K562 (cell line): ENCODE measurements around the gene TBL1X. TPM values are rescaled to one million over a fixed set of nuclear protein-coding genes. Genes with fewer than 3 reads are reported as not detected.

Source experiments
- ATAC-seq: fragments of 200-7000 bp; cut with Tn5 transposase; 3 replicates; pipeline ENCODE4 v1.9.1; 2020; ENCODE audit warnings: moderate library complexity
- BruUV-seq: library from RNA; stranded (reverse); fragments of 400-500 nt; replicated peaks from 2 replicates; lab custom pipeline; 2021; lab: Mats Ljungman, UMichigan
- CTCF ChIA-PET: fragments of 300-600 bp; formaldehyde crosslinking; extraction: SDS; loops from one replicate; lab custom pipeline; 2021; ENCODE audit warnings: low intra/inter-chr PET ratio; lab: Yijun Ruan, JAX
- POLR2A ChIA-PET: fragments of 300-600, 350-650 bp; sonication (Branson Sonifier 250); formaldehyde crosslinking; extraction: SDS; loops from one replicate; lab custom pipeline; 2021; ENCODE audit warnings: antibody characterized with exemption, inconsistent platforms; lab: Yijun Ruan, JAX
- DNase-seq, 4 experiments: peaks; one replicate each; pipeline versions ENCODE4 v3.0.0 to v3.0.0-alpha.2; 2011 to 2018; ENCODE audit warnings: low spot score in 3 of 4, mixed read lengths in 3 of 4; ENCODE audit errors: extremely low read depth in 1 of 4
- FAIRE-seq: peaks from 2 replicates; lab custom pipeline; 2011; peaks lifted over from hg19 to GRCh38; lab: Jason Lieb, UNC
- H2AFZ ChIP-seq: 2 replicates; pipeline ENCODE4 v1.6.0; 2011; ENCODE audit warnings: low read depth, low read length, control low read depth, inconsistent platforms
- H3K27ac ChIP-seq: fragments of 200-600 bp; 3 replicates; pipeline ENCODE4 v1.8.0; 2011; ENCODE audit warnings: low read depth, mild to moderate bottlenecking, control low read depth, inconsistent platforms, low read length, moderate library complexity, mixed read lengths; ENCODE audit errors: extremely low read depth
- H3K27me3 ChIP-seq, 2 experiments: fragments of 300-600 bp in 1 of 2; 2 replicates in 1 of 2; 3 replicates in 1 of 2; pipeline versions ENCODE4 v1.6.0 to v1.8.0; 2011; ENCODE audit warnings: inconsistent platforms in 2 of 2, low read length in 2 of 2, mild to moderate bottlenecking in 1 of 2, mixed read lengths in 1 of 2, moderate library complexity in 1 of 2; ENCODE audit not compliant: control insufficient read depth in 2 of 2, insufficient read depth in 2 of 2
- H3K36me3 ChIP-seq: fragments of 300-600 bp; 3 replicates; pipeline ENCODE4 v1.8.0; 2011; ENCODE audit warnings: mild to moderate bottlenecking, low read length, inconsistent platforms; ENCODE audit not compliant: control insufficient read depth, insufficient read depth
- H3K4me1 ChIP-seq, 2 experiments: fragments of 200-600 bp in 1 of 2; replicated peaks in 1 of 2; 2 replicates in 1 of 2; 3 replicates in 1 of 2; pipeline versions ENCODE4 v1.5.1 to v1.8.0; 2011; ENCODE audit warnings: inconsistent platforms in 2 of 2, low read length in 2 of 2, mild to moderate bottlenecking in 1 of 2, mixed read lengths in 1 of 2, moderate library complexity in 1 of 2; ENCODE audit not compliant: control insufficient read depth in 2 of 2, insufficient read depth in 2 of 2
- H3K4me2 ChIP-seq: 2 replicates; pipeline ENCODE4 v1.6.1; 2011; ENCODE audit warnings: low read length, control low read depth, inconsistent platforms, mixed read lengths; ENCODE audit not compliant: insufficient read depth
- H3K4me3 ChIP-seq: fragments of 200-600 bp; sonication (generic), shearing (Covaris generic); 2 replicates; pipeline ENCODE4 v1.5.1; 2016; ENCODE audit warnings: control low read depth, inconsistent platforms
- H3K79me2 ChIP-seq: fragments of 200-600 bp; 3 replicates; pipeline ENCODE4 v1.8.0; 2011; ENCODE audit warnings: low read length, inconsistent platforms; ENCODE audit not compliant: control insufficient read depth, insufficient read depth
- H3K9ac ChIP-seq, 2 experiments: 2 replicates each; pipeline versions ENCODE4 v1.6.0 to v1.6.1; 2011; ENCODE audit warnings: low read depth in 2 of 2, low read length in 2 of 2, control low read depth in 1 of 2, inconsistent platforms in 1 of 2, mild to moderate bottlenecking in 1 of 2, mixed read lengths in 1 of 2; ENCODE audit not compliant: insufficient read depth in 1 of 2
- H3K9me1 ChIP-seq: one replicate; pipeline ENCODE4 v1.6.0; 2011; ENCODE audit warnings: inconsistent platforms, mild to moderate bottlenecking, low read length, moderate library complexity; ENCODE audit not compliant: control insufficient read depth, insufficient read depth
- H3K9me3 ChIP-seq: replicated peaks from 2 replicates; pipeline ENCODE4 v1.5.1; 2011; ENCODE audit warnings: low read depth, low read length, inconsistent platforms; ENCODE audit not compliant: control insufficient read depth, insufficient read depth
- H4K20me1 ChIP-seq: replicated peaks from 2 replicates; pipeline ENCODE4 v1.6.1; 2011; ENCODE audit warnings: low read length, inconsistent platforms, mixed read lengths; ENCODE audit not compliant: control insufficient read depth, insufficient read depth
- BMI1 ChIP-seq: fragments of 150-350 bp; IDR thresholded peaks from 2 replicates; pipeline ENCODE4 v1.6.1; 2014; ENCODE audit warnings: low read length
- ELK3 ChIP-seq: fragments of 450-650 bp; formaldehyde crosslinking; IDR thresholded peaks from 2 replicates; pipeline ENCODE4 v1.4.0; 2020; ENCODE audit warnings: mild to moderate bottlenecking
- GABPB1 ChIP-seq: sonication (generic); formaldehyde crosslinking; IDR thresholded peaks from 2 replicates; pipeline ENCODE4 v1.8.0; 2022; ENCODE audit warnings: mild to moderate bottlenecking, missing genetic modification reagents
- KLF13 ChIP-seq: fragments of 450-650 bp; IDR thresholded peaks from 2 replicates; pipeline ENCODE4 v1.6.1; 2016; ENCODE audit warnings: missing genetic modification characterization, low read depth, mild to moderate bottlenecking, missing compliant biosample characterization, moderate library complexity, borderline replicate concordance
- RBBP5 ChIP-seq: fragments of 200-600 bp; sonication (generic); IDR thresholded peaks from 2 replicates; pipeline ENCODE4 v1.6.1; 2012; ENCODE audit warnings: borderline replicate concordance, mild to moderate bottlenecking, low read length, control low read depth, inconsistent platforms; ENCODE audit not compliant: insufficient read depth, poor library complexity, severe bottlenecking
- RBM39 ChIP-seq: fragments of 200-400 bp; formaldehyde crosslinking; optimal IDR thresholded peaks from 2 replicates; pipeline ENCODE3; 2018; ENCODE audit warnings: low read depth, low read length
- RCOR1 ChIP-seq, 2 experiments: IDR thresholded peaks; 2 replicates each; pipeline ENCODE4 v1.6.1; 2012; ENCODE audit warnings: low read depth in 2 of 2, low read length in 2 of 2, borderline replicate concordance in 1 of 2, improper control_type of control experiment in 1 of 2
- SMARCA4 ChIP-seq: fragments of 450-650 bp; IDR thresholded peaks from 2 replicates; pipeline ENCODE4 v1.6.1; 2016
- ZBTB34 ChIP-seq: fragments of 250-450 bp; sonication (Bioruptor Pico); IDR thresholded peaks from 2 replicates; pipeline ENCODE4 v1.8.0; 2021; ENCODE audit warnings: mild to moderate bottlenecking, moderate library complexity
- WGBS: fragments of 100-300 bp; shearing (Covaris generic); methylation state at CpG from one replicate; pipeline ENCODE4 v1.1.6; 2016; ENCODE audit warnings: low coverage, mixed read lengths; ENCODE audit not compliant: insufficient coverage; ENCODE audit errors: missing lambda C conversion rate; 5-methylcytosine and 5-hydroxymethylcytosine counted together
- in situ Hi-C: fragments of 300-500 bp; cut with MboI; formaldehyde crosslinking; loops from 4 replicates; pipeline ENCODE4 v1.15.0; 2018; ENCODE audit warnings: inconsistent platforms, mixed read lengths
- intact Hi-C: fragments of 100-400 bp; cut with micrococcal nuclease; formaldehyde crosslinking; loops from 2 replicates; pipeline ENCODE4 v1.14.2; 2022
- polyA plus RNA-seq, 8 experiments: library from polyadenylated mRNA; depleted of rRNA in 4 of 8; stranded (reverse) in 5 of 8; unstranded in 3 of 8; fragments of >200 nt; fragmentation: Nextera tagmentation in 2 of 8; fragmentation: Illumina TruSeq in 1 of 8; extraction: Ambion mirVana in 2 of 8; extraction: Trizol in 1 of 8; gene quantifications; 2 replicates each; pipeline versions ENCODE4 v1.2.1 to v1.2.3, GENCODE V29; 2011 to 2014; ENCODE audit warnings: inconsistent platforms in 1 of 8, missing spikeins in 1 of 8
- total RNA-seq, 7 experiments: library from RNA; depleted of rRNA in 6 of 7; stranded (reverse); fragments of >200 nt in 6 of 7; fragmentation: Illumina TruSeq in 2 of 7; extraction: Trizol in 2 of 7; gene quantifications; 2 replicates each; pipeline versions ENCODE4 v1.2.1 to v1.2.3, GENCODE V29; 2011 to 2021; ENCODE audit warnings: low replicate concordance in 1 of 7
- TF ChIP-seq, protein P1 (sequence below): IDR thresholded peaks from 3 replicates; pipeline ENCODE4 v1.6.1; 2011; ENCODE audit warnings: borderline replicate concordance, mild to moderate bottlenecking; ENCODE audit not compliant: insufficient read length, insufficient read depth
- TF ChIP-seq, protein P2 (sequence below): sonication (generic); formaldehyde crosslinking; IDR thresholded peaks from 2 replicates; pipeline ENCODE4 v1.9.0; 2022; ENCODE audit warnings: mild to moderate bottlenecking, missing genetic modification reagents
- TF ChIP-seq, protein P3 (sequence below): sonication (generic); formaldehyde crosslinking; IDR thresholded peaks from 2 replicates; pipeline ENCODE4 v1.8.1; 2023; ENCODE audit warnings: mild to moderate bottlenecking, missing genetic modification reagents
- TF ChIP-seq, protein P4 (sequence below): fragments of 250-450 bp; sonication (Bioruptor Pico); IDR thresholded peaks from 2 replicates; pipeline ENCODE4 v1.8.0; 2021; ENCODE audit warnings: moderate library complexity, mild to moderate bottlenecking, inconsistent platforms

TBL1X gene
- total and polyA plus RNA-seq, 9 of the 15 experiments (the other 6 are each of a cell fraction or from before 2014, with no cell fraction given) = 6.0 to 49.6 (median 19.7) TPM

DNA sequence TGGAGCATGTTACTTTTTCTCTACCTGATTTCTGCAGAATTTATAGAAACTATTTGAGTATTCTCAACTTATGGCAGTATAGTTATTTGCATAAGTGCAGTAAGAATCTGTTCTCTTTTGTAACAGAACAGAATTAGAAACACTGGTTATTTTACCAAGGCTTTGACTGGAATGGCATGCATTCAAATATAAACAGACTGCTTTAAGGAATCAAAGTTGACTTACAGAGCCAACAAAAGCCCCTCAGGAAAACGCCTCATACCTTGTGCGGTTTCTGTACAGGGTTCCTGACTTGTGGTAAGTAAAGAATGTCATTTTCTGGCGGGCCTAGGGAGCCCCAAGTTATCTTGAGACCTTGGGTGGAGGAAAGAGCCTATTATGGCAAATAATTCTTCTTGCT lies 203.7 kb downstream of the TBL1X start:
- no peak overlapping the region for H3K4me2 ChIP-seq
- no peak for ATAC-seq
- H2AFZ ChIP-seq = no peak overlapping the region
- no peaks in the 10 kb centered on the region for H3K9me3 ChIP-seq
- FAIRE-seq = no peak
- no peaks in the 10 kb centered on the region for H4K20me1 ChIP-seq
- CTCF ChIA-PET = no interaction called here
- BruUV-seq = no TSS peak
- WGBS = 40% methylated on average over 3 of the region's 3 CpGs
- no peaks in the 10 kb centered on the region for H3K9me1 ChIP-seq
- peaks cover 0 to 3% of the 10 kb centered on the region in 2 experiments; a peak in 1 of 5 replicates for H3K4me1 ChIP-seq
- in situ Hi-C loops (no loop called here), intact Hi-C loops (no loop called here)
- POLR2A ChIA-PET = no interaction called here
- H3K79me2 ChIP-seq = no peaks in the 10 kb centered on the region
- no peak overlapping the region for H3K9ac ChIP-seq
- H3K27ac ChIP-seq = no peak overlapping the region
- H3K36me3 ChIP-seq = peaks cover 4% of the 10 kb centered on the region; the same call in 2 of the 3 replicates
- no peak for DNase-seq
- no peaks in the 10 kb centered on the region for H3K27me3 ChIP-seq
- H3K4me3 ChIP-seq = no peak overlapping the region
- TF ChIP-seq RBBP5 = no peak
- TF ChIP-seq, protein P1, sequence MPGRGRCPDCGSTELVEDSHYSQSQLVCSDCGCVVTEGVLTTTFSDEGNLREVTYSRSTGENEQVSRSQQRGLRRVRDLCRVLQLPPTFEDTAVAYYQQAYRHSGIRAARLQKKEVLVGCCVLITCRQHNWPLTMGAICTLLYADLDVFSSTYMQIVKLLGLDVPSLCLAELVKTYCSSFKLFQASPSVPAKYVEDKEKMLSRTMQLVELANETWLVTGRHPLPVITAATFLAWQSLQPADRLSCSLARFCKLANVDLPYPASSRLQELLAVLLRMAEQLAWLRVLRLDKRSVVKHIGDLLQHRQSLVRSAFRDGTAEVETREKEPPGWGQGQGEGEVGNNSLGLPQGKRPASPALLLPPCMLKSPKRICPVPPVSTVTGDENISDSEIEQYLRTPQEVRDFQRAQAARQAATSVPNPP = no peak
- no peak for TF ChIP-seq RCOR1 (IDR thresholded peaks at IDR 0.05; ENCODE audit: borderline replicate concordance in 1 of 2, low read depth in 2 of 2, low read length in 2 of 2)
- TF ChIP-seq RBM39 = no peak
- no peak for TF ChIP-seq ELK3 (CRISPR knock-in tag)
- no peak for TF ChIP-seq KLF13
- no peak for TF ChIP-seq ZBTB34
- TF ChIP-seq, protein P2, sequence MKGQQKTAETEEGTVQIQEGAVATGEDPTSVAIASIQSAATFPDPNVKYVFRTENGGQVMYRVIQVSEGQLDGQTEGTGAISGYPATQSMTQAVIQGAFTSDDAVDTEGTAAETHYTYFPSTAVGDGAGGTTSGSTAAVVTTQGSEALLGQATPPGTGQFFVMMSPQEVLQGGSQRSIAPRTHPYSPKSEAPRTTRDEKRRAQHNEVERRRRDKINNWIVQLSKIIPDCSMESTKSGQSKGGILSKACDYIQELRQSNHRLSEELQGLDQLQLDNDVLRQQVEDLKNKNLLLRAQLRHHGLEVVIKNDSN = no peak
- TF ChIP-seq, protein P3, sequence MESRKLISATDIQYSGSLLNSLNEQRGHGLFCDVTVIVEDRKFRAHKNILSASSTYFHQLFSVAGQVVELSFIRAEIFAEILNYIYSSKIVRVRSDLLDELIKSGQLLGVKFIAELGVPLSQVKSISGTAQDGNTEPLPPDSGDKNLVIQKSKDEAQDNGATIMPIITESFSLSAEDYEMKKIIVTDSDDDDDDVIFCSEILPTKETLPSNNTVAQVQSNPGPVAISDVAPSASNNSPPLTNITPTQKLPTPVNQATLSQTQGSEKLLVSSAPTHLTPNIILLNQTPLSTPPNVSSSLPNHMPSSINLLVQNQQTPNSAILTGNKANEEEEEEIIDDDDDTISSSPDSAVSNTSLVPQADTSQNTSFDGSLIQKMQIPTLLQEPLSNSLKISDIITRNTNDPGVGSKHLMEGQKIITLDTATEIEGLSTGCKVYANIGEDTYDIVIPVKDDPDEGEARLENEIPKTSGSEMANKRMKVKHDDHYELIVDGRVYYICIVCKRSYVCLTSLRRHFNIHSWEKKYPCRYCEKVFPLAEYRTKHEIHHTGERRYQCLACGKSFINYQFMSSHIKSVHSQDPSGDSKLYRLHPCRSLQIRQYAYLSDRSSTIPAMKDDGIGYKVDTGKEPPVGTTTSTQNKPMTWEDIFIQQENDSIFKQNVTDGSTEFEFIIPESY (CRISPR knock-in tag) = no peak
- TF ChIP-seq GABPB1 (CRISPR knock-in tag) = no peak
- TF ChIP-seq BMI1 = no peak
- TF ChIP-seq SMARCA4 = no peak
- TF ChIP-seq, protein P4, sequence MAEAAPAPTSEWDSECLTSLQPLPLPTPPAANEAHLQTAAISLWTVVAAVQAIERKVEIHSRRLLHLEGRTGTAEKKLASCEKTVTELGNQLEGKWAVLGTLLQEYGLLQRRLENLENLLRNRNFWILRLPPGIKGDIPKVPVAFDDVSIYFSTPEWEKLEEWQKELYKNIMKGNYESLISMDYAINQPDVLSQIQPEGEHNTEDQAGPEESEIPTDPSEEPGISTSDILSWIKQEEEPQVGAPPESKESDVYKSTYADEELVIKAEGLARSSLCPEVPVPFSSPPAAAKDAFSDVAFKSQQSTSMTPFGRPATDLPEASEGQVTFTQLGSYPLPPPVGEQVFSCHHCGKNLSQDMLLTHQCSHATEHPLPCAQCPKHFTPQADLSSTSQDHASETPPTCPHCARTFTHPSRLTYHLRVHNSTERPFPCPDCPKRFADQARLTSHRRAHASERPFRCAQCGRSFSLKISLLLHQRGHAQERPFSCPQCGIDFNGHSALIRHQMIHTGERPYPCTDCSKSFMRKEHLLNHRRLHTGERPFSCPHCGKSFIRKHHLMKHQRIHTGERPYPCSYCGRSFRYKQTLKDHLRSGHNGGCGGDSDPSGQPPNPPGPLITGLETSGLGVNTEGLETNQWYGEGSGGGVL (CRISPR knock-in tag) = no peak
